HG03565 (cell line): Measurements from ENCODE around the gene BAIAP3.
"Not testable (repeated sequence)": the region's sequence is repeated elsewhere in the genome, so short reads cannot be mapped to it uniquely, and the experiment has no call there.

Experiments
- ATAC-seq: cut with Tn5 transposase; IDR thresholded peaks from one replicate; pipeline ENCODE4 v1.9.1; 2021; ENCODE audit warnings: mild to moderate bottlenecking, moderate library complexity; ENCODE audit not compliant: unreplicated experiment

BAIAP3 gene

DNA sequence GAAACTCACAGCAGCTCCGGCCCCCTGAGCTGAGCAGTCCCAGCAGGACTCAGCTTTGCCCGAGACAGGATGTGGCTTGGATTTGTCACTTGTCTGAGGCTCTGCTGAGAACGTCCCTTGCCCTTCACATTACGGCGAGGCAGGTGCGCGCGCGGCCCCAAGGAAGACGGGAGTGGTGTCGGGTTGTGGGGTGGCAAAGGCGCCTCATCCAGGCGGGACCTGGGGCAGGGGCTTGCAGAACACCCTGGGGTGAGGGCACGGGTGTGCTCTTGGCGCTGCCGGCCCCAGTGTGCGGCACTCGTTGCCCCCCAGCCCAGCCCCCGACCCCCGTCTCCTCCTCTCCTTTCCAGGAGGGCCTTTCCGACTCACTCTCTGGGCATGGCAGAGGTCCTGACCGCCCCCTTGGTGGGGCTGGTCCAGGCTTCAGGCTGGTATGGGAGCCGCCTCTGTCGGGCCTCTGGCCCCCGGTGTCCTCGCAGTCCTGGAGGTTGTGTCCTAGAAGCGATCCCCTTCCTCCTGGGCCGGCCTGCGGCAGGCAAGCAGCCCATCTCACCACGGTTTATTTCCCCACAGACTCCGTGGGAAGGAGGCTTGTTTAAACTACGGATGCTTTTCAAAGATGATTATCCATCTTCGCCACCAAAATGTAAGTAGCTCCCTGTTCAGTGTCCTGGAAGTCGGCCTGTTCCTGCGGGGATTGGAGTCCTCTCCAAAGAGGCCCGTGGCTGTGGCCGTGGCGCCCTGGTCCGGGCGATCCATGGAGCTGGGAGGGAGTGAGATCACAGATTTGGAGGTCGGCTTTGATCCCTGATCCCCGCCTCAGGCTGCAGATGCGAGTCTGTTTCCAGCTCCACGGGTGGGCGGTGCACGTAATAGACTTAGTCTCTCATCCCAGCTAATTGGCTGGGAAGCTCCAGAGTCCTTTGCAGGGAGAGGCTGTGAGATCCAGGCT, 18.1 kb upstream of the BAIAP3 start:
- no peak for ATAC-seq

DNA sequence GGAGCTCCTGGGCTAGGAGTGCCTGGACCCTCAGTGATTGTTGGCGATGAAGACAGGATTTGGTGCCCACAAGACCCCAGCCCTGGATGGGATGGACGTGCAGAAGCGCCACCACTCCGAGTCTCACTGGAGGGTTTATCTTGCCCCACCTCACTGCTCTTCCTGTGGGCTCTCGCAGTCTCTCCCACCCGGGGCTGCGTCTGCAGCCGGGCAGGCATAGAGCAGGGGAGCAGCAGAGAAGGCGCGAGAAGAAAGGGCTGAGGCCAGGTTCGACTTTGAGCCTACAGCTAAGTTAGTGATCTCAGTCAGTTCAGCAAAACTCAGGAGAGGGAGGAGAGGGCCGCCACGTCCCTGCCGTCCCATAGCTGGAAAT, 17.4 kb upstream of the BAIAP3 start:
- ATAC-seq, result no peak

DNA sequence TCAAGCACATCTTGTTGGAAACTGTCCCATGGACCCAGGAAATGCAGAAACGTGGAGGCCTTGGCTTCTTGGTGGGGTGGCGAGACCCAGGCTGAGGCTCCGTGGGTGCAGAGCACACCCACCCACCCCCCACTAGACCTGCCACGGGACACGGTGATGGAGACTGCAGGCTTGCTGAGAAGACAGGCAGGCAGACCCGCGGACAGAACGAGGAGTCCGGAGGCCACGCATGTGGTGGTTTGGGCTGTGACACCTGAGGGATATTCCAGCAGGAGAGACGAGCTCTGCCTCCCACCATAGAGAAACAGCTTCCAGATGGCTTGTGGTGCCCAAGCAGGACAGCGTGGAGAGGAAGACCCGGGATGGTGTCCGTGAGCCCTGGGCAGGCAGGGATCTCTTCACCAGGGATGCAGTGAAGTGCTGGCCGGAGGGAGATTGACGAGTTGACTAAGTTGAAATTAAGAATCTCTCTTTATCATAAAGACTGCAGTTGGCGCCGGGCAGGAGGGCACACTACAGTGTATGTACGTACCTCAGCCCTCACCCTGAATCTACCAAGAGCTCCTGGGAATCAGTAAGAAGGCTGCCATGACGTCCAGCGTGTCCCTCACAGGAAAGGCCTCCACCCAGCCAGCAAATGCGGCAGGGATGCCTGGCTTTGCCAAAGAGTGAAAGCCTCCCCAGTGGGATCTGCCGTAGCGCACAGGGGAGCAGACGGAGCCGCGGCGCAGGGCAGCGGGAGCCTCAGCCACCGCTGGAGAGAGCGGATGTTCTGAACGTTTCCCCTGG, 15.8 kb upstream of the BAIAP3 start:
- no peak for ATAC-seq

DNA sequence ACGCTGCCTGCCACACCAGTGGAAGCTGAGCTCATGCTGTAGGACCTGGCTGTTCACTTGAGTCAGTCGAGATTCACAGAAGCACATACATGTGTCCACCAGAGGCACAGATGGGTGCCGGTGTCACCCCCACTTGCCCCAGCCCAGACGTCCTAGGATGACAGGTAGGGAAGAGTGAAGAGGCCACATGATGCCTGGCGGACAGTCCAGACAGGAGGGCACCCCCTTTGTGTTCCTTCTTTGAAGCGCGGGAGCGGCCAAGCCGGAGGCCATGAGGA, 15.2 kb upstream of the BAIAP3 start:
- no peak for ATAC-seq

DNA sequence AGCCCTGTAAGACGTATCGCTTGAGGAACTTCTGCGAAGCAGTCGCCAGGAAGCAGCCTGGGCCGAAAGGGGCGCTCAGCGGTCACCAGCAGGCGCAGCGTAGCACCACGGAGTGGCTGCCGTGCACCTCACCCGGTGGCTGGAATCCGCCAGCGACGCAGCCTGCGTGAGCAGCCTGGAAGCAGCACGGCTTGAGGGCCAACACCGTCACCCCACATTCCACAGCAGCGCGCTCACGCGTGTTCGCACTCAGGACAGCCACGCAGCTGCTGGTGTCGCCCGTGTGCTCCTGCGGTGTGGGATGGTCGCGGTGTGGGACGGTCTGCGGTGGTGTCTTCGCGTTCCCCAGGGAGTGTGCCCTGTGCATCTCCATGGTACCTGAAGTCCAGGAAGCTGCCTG, 14.4 kb upstream of the BAIAP3 start:
- ATAC-seq, result no peak

DNA sequence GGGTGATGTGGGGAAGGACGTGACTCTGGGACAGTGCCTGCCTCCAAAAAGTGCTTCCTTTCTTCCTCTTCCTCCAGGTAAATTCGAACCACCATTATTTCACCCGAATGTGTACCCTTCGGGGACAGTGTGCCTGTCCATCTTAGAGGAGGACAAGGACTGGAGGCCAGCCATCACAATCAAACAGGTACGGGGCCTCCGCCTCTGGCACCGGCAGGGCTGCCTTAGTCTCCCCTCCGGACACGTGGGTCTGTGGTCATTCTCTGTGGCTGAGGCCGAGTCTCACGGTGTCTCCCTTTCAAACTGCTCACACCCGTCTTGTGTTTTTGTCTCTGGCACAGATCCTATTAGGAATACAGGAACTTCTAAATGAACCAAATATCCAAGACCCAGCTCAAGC, 13.3 kb upstream of the BAIAP3 start:
- ATAC-seq, result no peak

DNA sequence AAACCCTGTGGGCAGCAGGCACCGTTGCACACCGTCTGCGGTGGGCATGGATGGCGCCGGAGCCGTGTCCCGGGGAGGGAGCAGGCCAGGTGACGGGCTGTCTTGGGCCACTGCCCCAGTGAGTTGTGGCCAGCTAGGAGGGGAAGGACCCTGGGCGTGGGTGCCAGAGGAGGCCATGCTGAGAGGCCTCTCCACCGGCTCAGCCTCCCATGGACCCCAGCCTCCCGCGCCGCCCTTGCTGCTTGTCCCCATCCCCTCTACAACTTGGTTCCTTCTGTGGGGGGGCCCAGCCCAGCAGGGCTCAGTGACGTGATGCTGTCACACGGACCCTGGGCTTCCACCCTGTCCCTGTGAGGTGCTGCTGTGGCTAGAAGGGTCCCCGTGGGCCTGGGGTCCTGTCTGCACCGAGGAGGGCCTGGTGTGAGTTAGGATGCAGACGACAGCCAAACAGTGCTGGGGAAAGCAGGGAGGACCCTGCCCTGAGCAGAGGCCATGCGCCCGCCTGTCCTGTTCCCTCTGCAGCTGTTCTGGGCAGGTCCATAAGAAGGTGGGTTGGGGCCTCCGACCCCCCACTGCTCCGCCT, 12.7 kb upstream of the BAIAP3 start:
- ATAC-seq, result no peak

DNA sequence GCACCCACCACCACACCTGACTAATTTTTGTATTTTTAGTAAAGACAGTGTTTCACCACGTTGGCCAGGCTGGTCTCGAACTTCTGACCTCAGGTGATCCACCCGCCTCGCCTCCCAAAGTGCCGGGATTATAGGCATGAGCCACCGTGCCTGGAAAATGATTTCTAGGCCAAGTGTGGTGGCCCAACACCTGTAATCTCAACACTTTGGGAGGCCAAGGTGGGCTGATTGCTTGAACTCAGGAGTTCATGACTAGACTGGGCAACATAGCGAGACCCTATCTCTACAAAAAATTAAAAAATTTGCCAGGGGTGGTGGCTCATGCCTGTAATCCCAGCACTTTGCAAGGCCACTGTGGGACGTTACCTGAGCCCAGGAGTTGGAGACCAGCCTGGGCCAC, 11.0 kb upstream of the BAIAP3 start:
- no peak for ATAC-seq

DNA sequence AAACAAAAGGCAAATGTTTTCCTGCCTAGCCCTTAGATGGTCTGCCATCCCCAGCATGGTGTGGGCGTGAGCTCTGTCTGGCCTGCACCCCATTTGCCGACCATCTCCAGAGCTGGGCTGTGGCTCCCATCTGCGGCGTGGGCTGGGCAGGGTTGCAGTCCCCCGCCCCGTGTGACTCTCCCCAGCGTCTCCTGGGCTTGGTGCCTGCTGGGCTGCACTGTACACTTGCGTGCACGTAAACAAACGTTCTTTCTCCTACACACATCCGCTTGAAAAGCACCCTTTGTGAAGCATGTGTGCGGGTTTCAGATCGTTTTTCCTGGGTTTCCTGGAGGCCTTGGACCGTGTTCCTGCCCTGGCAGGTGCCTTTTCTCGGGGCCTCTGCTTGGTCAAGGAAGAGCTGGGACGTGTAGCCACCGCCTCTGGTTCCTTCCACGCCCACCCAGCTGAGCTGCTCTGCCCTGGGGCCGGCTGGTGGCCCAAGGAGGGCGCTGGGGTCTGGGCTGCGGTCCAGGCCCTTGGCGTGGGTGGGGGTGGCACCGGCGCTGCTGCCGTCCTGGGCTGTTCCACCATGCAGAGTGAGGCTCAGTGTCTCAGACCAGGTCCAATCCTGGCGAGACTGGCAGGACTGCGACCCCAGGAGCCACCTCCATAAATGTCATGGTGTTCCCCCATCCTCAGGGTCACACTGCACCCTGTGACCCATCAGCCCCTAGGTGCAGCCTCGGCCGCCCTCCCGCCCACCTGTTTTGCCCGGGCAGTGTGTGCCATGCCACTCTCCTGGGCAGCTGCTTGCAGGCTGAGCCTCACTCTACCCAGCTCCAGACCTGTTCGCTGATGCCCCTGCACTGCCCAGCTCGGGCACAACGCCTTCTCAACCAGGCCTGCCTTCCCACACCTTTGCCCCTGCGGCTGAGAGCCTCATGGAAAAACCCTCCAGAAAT, 9.9 kb upstream of the BAIAP3 start:
- ATAC-seq, result no peak

DNA sequence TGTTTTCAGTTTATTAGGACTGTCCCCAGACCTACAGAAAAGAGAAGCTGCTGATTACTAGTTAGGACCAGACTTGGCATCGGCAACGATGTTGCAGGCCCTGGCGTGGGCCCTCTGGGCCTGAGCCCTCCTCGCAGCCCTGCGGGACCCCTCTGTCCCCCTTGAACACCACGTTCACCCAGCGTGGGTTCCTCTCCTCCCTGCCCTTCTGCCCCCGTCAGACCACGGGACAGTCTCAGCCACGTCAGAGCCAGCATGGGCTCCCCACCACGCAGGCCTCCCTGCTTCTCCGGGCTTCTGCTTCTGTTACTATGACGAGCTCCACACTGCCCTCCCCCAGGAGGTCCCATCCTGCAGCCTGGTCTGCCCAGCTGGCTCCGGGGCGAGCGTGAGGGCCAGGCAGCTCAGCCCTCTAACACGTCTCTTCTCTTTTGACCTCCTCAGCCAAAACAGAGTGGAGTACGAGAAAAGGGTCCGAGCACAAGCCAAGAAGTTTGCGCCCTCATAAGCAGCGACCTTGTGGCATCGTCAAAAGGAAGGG, 9.1 kb upstream of the BAIAP3 start:
- no peak for ATAC-seq

DNA sequence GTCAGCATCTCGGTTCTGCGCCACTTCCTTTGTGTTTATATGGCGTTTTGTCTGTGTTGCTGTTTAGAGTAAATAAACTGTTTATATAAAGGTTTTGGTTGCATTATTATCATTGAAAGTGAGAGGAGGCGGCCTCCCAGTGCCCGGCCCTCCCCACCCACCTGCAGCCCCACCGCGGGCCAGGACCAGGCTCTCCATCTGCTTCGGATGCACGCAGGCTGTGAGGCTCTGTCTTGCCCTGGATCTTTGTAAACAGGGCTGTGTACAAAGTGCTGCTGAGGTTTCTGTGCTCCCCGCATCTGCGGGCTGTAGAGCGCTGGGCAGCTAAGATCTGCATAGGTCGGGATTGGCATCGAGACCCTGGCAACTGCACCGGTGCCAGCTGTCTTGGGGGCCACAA, 8.2 kb upstream of the BAIAP3 start:
- ATAC-seq, result no peak

DNA sequence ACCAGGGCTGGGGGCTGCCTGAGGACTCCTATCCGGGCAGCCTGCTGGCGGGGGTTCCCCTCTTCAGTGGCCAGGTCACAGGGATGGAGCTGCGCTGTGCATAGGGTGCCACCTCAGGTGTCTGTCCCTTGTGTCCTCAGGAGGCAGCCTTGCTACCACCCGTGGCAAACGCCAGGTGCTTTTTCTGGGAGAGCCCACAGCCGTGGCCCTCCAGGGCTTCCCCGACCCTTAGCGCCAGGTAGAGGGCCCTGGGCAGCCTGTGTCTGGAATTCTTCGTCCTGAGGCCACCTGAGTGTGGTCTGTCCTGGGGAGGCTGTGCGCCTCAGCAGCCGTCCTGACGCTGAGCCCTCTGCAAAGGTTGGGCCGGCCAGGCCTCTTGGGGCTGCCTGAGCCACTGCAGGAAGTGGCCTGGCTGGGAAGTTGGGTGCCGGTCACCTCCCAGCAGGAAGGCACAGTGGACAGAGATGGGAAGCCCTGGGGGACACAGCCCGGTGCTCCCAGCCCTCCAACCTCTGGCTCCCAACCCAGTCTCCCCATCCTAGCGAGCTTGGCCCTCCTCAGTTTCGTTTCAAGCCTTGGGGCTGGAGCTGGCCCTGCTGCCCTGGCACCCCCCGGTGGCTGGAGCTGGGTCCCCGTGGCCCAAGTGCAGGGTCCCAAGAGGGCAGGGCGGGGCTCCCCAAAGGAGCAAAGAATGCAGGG, 7.6 kb upstream of the BAIAP3 start:
- no peak for ATAC-seq

DNA sequence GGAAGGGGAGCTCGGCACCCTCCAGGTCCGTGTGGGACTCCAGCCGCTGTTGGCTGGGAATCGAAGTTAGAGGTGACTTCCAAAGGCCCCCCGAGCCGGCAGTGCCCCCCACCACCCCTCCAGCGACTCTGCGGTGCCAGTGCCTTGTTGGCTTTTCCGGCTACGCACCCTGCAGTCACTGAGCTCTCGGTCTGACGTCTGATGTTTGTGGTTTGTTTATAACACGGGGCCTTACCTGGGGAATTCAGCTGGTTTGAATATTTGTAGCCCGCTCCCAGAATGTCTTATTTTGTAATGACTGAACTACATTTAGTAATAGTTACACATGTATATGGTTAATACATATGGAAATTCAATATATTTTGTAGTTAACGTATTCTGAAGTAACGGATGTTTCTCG, 7.1 kb upstream of the BAIAP3 start:
- ATAC-seq, result no peak

DNA sequence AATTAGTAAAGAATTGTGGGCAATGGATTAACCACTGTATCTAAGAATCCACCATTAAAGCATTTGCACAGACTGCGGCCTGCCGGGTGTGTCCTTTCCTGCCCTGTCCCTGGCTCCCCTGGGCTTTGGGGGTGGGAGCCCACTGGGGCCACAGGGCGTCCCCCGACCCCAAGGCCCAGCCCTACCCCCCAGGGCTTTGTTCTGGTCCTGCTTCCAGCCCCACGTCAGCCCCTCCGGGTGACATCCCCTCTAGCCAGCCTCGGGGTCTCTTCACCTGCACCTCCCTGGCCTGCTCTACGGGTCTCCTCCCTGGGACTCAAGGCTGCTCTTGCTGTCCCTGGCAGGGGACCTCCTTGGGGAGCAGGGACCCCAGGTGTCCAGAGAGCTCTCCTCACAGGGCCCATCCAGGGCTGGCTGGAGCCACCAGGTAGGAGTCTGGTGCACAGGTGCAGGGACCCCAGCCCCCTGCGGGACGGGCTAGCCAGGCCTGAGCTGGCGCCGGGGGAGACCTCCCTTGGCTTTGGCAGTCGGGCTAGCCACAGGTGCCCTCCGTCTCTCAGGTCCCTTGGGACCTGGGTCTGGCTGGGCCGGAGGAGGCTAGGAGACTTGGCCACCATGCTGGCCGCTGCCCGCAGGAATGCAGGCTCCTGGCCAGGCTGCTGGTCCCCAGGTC, 6.4 kb upstream of the BAIAP3 start:
- no peak for ATAC-seq

DNA sequence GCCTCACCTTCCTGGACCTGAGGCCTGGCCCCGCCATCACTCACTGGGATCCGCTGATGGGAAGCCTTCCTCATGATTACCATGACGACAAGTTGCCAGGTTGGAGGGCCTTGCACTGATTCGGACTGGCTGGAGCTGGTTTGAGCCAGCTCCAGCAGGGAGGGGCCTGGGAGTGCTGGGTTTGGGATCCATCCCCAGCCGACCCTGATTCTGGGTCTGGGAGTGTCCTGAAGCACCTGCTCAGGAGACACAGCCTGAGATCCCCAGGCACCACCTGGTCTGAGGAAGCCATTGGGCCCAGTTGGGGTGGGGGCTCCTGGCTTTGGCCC, 5.9 kb upstream of the BAIAP3 start:
- no peak for ATAC-seq

DNA sequence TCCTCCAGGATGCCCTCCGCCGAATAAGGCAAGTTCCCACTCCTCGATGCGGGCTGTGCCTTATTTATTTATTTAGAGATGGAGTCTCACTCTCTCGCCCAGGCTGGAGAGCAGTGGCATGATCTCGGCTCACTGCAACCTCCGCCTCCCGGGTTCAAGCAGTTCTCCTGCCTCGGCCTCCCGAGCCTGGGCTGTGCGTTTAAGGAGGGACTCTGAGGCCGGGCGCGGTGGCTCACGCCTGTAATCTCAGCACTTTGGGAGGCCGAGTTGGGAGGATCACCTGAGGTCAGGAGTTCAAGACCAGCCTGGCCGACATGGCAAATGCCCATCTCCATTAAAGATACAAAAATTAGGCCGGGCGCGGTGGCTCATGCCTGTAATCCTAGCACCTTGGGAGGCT, 5.3 kb upstream of the BAIAP3 start:
- ATAC-seq, result not testable (repeated sequence)

DNA sequence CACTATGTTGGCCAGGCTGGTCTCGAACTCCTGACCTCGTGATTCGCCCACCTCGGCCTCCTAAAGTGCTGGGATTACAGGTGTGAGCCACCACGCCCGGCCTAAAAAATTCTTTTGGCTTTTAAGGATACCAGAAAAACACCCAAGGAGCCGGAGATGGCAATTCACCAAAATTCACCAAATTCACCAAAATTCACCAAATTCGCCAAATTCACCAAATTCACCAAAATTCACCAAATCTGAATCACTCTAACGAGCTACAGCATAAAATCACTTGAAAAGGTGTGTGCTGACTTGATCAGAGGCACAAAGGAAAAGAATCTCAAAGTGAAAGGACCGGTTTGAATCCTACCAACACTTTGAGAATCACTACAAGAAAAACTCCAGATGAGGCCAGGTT, 4.5 kb upstream of the BAIAP3 start:
- not testable (repeated sequence) for ATAC-seq

DNA sequence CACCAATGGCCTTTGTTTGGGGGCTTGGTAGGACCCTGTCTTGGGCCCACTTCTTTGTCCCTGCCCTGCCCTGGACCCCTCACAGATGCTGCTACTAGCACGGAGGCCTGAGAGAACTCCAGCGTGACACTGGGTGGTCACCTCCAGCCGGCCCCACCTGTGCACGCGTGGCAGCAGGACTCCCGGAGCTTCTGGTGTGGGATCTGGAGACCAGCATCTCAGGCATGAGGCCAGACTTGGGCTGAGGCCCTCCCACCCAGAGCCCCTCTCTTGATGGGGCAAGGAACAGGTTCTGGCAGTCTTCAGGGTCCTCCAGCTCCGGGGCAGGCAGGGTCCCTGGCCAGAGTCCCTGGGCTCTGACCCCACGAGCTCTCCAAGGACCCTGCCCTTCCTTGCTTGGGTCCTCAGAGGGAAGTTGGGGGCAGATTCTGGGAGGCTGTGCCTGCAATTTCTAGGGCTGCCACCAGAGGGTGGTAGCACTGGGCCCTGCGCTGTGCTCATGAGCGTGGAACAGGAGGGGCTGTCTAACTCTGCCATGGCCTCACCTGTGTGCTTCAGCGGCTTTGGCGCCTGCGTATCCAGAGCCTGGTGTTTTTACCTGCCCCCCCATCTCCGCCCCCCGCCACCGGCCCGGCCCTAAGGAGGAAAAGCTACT, 3.1 kb upstream of the BAIAP3 start:
- no peak for ATAC-seq
